Adipocyte (in vitro differentiated cells): ENCODE measurements around the gene ERVW-1.
"Not testable (repeated sequence)": the region's sequence is repeated elsewhere in the genome, so short reads cannot be mapped to it uniquely, and the experiment has no call there.

Experiments used
- DNase-seq: peaks from one replicate; pipeline ENCODE4 v3.0.0-alpha.2; 2015; ENCODE audit warnings: low read depth
- H3K27me3 ChIP-seq: replicated peaks from 2 replicates; pipeline ENCODE4 v1.7.0; 2013; ENCODE audit warnings: mild to moderate bottlenecking, low read length, moderate library complexity; ENCODE audit not compliant: control insufficient read depth, insufficient read depth
- H3K36me3 ChIP-seq: 2 replicates; pipeline ENCODE4 v1.7.0; 2013; ENCODE audit warnings: low read length, mild to moderate bottlenecking, moderate library complexity; ENCODE audit not compliant: control insufficient read depth, insufficient read depth, severe bottlenecking
- H3K4me1 ChIP-seq: 2 replicates; pipeline ENCODE4 v1.7.0; 2013; ENCODE audit warnings: mild to moderate bottlenecking, low read length, moderate library complexity; ENCODE audit not compliant: control insufficient read depth, insufficient read depth
- H3K4me3 ChIP-seq: 2 replicates; pipeline ENCODE4 v1.7.0; 2013; ENCODE audit warnings: mild to moderate bottlenecking, low read length, moderate library complexity
- H3K9ac ChIP-seq: 2 replicates; pipeline ENCODE4 v1.7.0; 2013; ENCODE audit warnings: mild to moderate bottlenecking, low read length, moderate library complexity
- H3K9me3 ChIP-seq: 2 replicates; pipeline ENCODE4 v1.7.0; 2013; ENCODE audit warnings: mild to moderate bottlenecking, low read length, moderate library complexity; ENCODE audit not compliant: control insufficient read depth

ERVW-1 gene

DNA sequence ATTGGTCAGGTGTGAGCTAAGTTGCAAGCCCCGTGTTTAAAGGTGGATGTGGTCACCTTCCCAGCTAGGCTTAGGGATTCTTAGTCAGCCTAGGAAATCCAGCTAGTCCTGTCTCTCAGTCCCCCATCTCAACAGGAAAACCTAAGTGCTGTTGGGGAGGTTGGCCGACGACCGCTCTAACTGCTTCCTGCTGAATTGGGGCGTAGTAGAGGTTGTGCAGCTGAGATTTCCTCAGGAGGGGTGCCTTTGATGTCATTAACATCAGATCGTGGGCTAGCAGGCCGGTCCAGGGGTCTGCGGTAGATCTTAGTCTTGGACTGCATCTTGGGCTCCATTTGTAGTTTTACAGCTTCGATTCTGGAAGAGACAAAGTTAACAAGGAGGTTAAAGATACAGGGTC is 9.2 kb downstream of the ERVW-1 start:
- DNase-seq, H3K9me3 ChIP-seq, H3K4me3 ChIP-seq, H3K36me3 ChIP-seq, H3K27me3 ChIP-seq, H3K9ac ChIP-seq, H3K4me1 ChIP-seq: not testable (repeated sequence)

DNA sequence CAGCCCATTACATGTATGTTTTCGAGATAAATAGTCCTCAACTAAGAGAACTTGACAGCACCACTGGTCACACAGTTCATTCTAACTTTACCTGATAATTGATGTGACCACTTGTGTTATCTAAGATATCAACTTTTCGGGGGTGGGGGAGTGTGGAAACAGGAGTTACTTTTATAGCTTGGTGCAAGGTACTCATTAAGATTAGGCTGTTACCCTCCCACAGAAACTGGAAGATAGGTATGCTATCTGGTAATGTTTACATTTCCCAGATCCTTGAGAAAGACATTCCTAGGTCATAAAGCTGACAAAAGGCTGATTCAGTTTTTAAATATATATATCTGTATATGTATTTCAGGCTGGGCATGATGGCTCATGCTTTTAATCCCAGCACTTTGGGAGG is 11.1 kb downstream of the ERVW-1 start:
- H3K4me3 ChIP-seq = no peak overlapping the region
- no peaks in the 10 kb centered on the region for H3K27me3 ChIP-seq
- peaks cover 5% of the 10 kb centered on the region for H3K36me3 ChIP-seq
- H3K9ac ChIP-seq = no peak overlapping the region
- no peak for DNase-seq
- H3K4me1 ChIP-seq = no peaks in the 10 kb centered on the region
- H3K9me3 ChIP-seq = no peaks in the 10 kb centered on the region

DNA sequence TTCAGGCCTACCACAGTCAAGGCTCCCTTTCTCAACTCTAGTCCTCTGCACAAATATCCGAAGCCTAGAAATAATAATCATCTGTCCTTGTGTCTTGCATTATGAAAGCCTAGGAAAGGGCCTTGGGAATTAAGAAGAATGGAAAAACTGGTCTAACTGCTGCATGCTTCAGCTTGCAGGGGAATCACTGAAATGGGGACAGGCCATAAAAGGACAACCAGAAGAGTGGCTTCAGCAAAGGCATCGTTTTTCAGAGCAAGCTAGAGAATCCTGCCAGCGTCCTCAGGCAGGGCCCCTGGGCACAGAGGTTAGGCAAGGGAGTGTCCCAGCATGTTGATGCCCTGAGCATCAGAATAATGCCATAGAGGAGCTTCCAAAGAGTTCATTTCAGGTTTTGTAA is 13.2 kb downstream of the ERVW-1 start:
- Histone ChIP-seq H3K9me3 (no peaks in the 10 kb centered on the region), H3K36me3 (peaks cover 5% of the 10 kb centered on the region), H3K27me3 (no peaks in the 10 kb centered on the region), H3K4me3 (no peak overlapping the region), H3K4me1 (peaks cover 13% of the 10 kb centered on the region), H3K9ac (no peak overlapping the region)
- no peak for DNase-seq

- Histone ChIP-seq H3K4me3 (no peak overlapping the region), H3K4me1 (peaks cover 13% of the 10 kb centered on the region), H3K9ac (no peak overlapping the region), H3K9me3 (no peaks in the 10 kb centered on the region), H3K27me3 (no peaks in the 10 kb centered on the region), H3K36me3 (peaks cover 7% of the 10 kb centered on the region)
- no peak for DNase-seq
Measured at GRCh38 chr7:92462560-92462959, 15.2 kb downstream of the ERVW-1 start.

GRCh38 chr7:92461027-92462003 is 16.4 kb downstream of the ERVW-1 start:
- Histone ChIP-seq H3K27me3 (no peaks in the 10 kb centered on the region), H3K9me3 (no peaks in the 10 kb centered on the region), H3K4me1 (peaks cover 13% of the 10 kb centered on the region), H3K4me3 (no peak overlapping the region), H3K36me3 (peaks cover 14% of the 10 kb centered on the region), H3K9ac (peak overlapping the region; percentile 52)
- peak; percentile 69 for DNase-seq

GRCh38 chr7:92460510-92460909 is 17.2 kb downstream of the ERVW-1 start:
- peaks cover 23% of the 10 kb centered on the region for H3K36me3 ChIP-seq
- no peaks in the 10 kb centered on the region for H3K9me3 ChIP-seq
- no peaks in the 10 kb centered on the region for H3K27me3 ChIP-seq
- no peak for DNase-seq
- no peak overlapping the region for H3K9ac ChIP-seq
- H3K4me3 ChIP-seq = no peak overlapping the region
- peaks cover 13% of the 10 kb centered on the region for H3K4me1 ChIP-seq

- no peaks in the 10 kb centered on the region for H3K9me3 ChIP-seq
- peaks cover 27% of the 10 kb centered on the region for H3K36me3 ChIP-seq
- no peak overlapping the region for H3K9ac ChIP-seq
- DNase-seq = no peak
- no peak overlapping the region for H3K4me3 ChIP-seq
- no peaks in the 10 kb centered on the region for H3K27me3 ChIP-seq
- H3K4me1 ChIP-seq = peaks cover 13% of the 10 kb centered on the region
Measured at GRCh38 chr7:92460109-92460508, 17.6 kb downstream of the ERVW-1 start.

GRCh38 chr7:92456236-92456635 is 21.5 kb downstream of the ERVW-1 start:
- peak; percentile 10 for DNase-seq
- H3K9ac ChIP-seq = no peak overlapping the region
- H3K27me3 ChIP-seq = no peaks in the 10 kb centered on the region
- peaks cover 59% of the 10 kb centered on the region for H3K36me3 ChIP-seq
- H3K4me3 ChIP-seq = no peak overlapping the region
- H3K4me1 ChIP-seq = peaks cover 10% of the 10 kb centered on the region
- no peaks in the 10 kb centered on the region for H3K9me3 ChIP-seq

DNA sequence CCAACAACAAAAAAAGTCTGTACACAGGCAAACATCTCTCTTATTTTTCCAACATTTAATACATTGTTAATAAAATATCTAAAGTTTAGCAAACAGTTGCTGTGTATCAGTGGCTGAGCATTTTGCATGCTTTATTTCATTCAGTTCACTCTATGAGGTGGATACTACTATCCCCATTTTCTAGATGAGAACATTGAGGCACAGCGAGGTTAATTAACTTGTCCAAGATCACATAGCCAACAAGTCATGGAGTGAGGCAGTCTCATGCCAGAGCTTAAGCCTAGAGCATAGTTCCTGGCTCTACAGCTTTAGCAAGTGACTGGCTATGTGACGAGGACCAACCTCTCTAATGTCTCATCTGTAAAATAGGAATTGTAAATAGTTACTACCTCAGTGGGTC is 26.1 kb downstream of the ERVW-1 start:
- no peak for DNase-seq
- H3K36me3 ChIP-seq = peaks cover 65% of the 10 kb centered on the region
- H3K4me1 ChIP-seq = peaks cover 6% of the 10 kb centered on the region
- no peak overlapping the region for H3K9ac ChIP-seq
- no peak overlapping the region for H3K4me3 ChIP-seq
- H3K9me3 ChIP-seq = no peaks in the 10 kb centered on the region
- H3K27me3 ChIP-seq = no peaks in the 10 kb centered on the region

GRCh38 chr7:92448205-92448747 is 29.5 kb downstream of the ERVW-1 start:
- H3K36me3 ChIP-seq = peaks cover 32% of the 10 kb centered on the region
- peak; percentile 75 for DNase-seq
- H3K9me3 ChIP-seq = no peaks in the 10 kb centered on the region
- H3K27me3 ChIP-seq = no peaks in the 10 kb centered on the region
- H3K9ac ChIP-seq = peak overlapping the region; percentile 99
- H3K4me1 ChIP-seq = peaks cover 6% of the 10 kb centered on the region
- H3K4me3 ChIP-seq = peak overlapping the region; percentile 94

DNA sequence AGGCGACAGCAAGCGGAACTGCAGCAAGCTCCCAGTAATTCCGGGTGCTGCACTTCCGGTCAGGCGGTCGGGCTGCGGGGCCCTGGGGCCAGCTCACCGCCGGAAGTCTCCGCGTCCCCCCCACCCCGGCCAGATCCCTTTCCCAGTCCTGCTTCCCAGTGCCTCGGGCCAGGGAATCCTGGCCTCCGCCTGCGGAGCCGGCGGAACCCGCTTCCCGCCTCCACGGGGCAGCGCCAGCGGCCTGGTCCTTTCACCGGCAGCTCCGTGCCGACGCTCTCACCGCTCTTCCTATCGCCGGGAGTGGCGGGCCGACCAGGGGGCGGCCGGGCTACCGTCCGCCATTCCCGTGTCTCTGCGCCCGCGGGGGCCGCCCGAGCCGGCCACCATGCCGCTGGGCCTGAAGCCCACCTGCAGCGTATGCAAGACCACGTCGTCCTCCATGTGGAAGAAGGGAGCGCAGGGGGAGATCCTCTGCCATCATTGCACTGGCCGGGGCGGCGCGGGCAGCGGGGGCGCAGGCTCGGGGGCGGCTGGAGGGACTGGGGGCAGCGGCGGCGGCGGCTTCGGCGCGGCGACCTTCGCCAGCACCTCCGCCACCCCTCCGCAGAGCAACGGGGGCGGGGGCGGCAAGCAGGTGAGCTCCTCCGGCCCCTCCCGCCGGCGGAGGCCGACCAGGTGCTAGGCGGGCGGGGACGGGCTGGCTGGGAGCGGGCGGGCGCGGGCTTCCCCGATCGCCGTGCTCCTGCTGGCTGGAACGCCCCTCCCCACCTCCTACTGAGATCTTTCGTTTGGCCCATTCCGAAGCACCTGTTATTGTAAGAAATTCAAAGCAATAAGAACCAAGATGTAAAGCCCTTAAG is 30.2 kb downstream of the ERVW-1 start, which contains the start of gene GATAD1:
TSS of gene GATAD1 (plus strand) at position 138 of the 860 bp plus-strand sequence. CDS start at position 386, 248 bp downstream.
- H3K4me1 ChIP-seq = peaks cover 6% of the 10 kb centered on the region
- H3K4me3 ChIP-seq = peak within 1 kb of the TSS; percentile 94
- H3K9me3 ChIP-seq = no peaks in the 10 kb centered on the region
- H3K27me3 ChIP-seq = no peaks in the 10 kb centered on the region
- peak; percentile 97 for DNase-seq
- H3K9ac ChIP-seq = peak within 1 kb of the TSS; percentile 99
- peaks cover 25% of the 10 kb centered on the region for H3K36me3 ChIP-seq
